HG03565 (cell line): ENCODE data around the gene TGFBR3L.
"Not testable (repeated sequence)": the region's sequence is repeated elsewhere in the genome, so short reads cannot be mapped to it uniquely, and the experiment has no call there.

Experiments
- ATAC-seq: cut with Tn5 transposase; IDR thresholded peaks from one replicate; pipeline ENCODE4 v1.9.1; 2021; ENCODE audit warnings: mild to moderate bottlenecking, moderate library complexity; ENCODE audit not compliant: unreplicated experiment

The TGFBR3L gene

DNA sequence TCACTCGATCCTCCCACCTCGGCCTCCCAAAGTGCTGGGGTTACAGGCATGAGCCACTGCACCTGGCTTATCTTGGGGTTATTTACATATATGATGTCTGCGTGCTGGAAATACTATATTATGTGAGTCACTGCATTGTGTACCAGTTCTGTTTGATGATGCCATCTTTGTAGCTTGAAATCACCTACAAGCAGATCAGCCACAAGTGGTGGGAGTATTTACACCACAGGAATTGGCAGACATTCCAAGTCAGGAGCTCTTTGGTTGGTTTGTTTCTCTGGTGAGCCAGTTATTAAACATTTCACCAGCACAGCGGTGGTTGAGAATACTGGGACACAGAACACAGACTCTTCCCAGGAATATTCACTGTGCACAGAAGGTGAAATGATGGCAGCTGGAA lies 33.3 kb downstream of the TGFBR3L start:
- no peak for ATAC-seq

DNA sequence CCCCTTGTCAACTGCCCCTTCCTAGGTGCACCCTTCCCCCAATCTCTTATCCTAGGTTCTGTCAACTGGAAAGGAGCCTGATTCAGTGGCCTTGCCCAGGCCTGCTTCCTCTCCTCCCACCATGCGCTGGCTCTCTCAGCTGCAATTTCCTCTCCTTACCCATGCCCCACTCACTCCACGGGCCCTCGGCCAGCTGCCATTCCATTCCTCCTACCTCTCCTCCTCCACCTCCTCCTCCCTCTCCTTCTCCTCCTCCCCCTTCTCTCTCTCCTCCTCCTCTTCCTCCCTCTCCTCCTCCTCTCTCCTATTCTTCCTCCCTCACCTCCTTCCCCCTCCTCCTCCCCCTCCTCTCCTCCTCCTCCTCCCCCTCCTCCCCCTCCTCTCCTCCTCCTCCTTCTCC lies 38.4 kb downstream of the TGFBR3L start:
- no peak for ATAC-seq

DNA sequence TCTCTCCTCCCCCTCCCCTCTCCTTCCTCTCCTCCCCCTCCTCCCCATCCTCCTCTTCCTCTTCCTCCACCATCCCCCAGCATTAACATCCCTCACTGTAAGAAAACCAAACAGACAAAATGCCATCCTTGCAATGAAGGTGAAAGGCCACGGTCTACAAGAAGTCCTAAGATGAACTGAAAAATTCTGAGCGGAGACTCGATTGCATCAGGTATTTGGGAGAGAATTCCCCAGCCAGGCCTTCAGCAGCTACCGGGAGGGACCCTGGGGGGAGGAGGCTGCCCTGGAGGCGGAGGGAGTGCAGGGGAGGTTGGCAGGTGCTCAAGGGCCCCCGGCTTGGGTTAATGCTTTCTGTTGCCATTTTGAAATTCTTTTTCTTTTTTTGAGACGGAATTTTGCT lies 38.9 kb downstream of the TGFBR3L start:
- no peak for ATAC-seq

DNA sequence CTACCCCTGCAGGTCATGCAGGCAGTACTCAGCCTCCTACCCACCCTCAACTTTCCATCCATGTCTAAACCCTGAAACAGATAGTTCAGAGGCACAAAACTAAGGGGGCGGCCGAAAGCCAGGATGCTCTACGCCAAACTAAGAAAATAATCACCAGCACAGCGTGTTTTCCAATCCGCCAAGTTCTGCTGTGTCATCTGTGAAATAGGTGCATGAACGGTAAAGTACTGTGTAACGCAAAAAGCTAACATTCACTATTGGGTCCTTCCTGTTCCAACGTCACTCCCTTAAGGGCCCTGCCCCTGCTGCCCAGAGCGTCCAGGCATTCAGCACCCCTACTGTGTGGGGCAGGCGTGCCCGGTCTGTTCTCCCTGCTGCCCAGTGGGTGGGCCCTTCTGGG lies 41.1 kb downstream of the TGFBR3L start:
- no peak for ATAC-seq

DNA sequence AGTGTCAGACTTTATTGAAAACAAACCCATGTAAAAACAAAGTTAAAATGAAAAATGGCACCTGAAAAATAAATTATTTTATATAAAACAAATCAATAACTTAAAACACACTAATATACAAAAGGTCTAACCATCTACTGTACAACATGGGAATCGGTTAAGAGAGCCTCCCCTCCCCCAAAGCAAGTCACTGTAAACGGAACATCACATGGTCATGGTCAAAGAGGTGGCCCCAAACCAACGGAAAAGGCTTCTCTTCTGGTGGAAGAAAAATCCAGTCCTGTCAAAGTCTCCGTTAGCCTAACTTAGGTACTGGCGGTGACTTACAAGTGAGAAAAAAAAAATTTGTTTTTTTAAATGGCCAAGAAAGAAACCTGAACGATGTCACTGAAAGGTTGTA lies 44.6 kb downstream of the TGFBR3L start:
- no peak for ATAC-seq

DNA sequence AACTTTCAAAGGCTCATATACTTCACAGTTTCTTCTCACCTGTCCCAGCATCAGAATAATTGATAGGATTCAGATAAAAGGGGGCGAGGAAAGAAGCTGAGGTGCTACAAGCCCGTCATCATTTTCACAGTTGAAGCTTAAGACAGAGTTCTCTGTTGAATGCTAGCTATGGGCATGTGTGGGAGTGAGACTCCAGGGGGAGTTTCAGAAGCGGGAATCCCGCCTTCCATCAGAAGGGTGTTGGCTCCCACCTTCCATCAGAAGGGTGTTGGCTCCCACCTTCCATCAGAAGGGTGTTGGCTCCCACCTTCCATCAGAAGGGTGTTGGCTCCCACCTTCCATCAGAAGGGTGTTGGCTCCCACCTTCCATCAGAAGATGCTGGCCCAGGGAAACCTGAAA lies 46.5 kb downstream of the TGFBR3L start:
- ATAC-seq, result not testable (repeated sequence)

DNA sequence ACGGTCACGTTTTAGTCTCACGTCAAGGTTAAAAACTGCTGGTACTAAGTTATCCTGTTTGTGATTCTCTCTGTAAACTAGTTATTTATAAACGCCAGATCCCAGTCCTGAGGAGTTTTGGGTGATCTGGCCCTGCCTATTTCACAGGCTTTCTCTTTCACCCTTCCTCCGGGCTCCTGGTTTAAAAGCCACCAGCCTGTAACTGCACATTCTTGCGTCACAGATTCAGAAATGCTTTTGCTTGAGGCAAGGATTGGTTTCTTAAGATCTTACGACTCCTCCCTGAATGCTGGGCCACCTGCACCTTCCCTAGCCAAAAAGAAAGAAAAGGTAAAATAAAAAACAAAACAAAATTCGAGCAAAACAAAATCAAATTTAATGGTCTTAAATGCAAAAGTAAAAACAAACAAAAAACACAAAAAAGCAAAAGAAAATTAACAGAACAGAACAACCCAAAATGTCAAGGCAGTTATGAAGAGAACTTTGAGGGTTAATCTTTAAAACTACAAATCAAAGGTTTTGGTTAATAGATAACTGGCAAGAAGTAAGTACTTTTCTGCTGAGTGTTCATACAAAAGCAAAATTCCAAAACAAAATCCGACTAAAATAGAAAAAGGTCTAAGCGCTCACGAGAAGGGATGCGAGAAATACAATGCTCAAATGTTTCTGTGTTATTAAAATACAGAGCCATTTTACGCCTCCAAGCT lies 47.4 kb downstream of the TGFBR3L start:
- ATAC-seq, result no peak

DNA sequence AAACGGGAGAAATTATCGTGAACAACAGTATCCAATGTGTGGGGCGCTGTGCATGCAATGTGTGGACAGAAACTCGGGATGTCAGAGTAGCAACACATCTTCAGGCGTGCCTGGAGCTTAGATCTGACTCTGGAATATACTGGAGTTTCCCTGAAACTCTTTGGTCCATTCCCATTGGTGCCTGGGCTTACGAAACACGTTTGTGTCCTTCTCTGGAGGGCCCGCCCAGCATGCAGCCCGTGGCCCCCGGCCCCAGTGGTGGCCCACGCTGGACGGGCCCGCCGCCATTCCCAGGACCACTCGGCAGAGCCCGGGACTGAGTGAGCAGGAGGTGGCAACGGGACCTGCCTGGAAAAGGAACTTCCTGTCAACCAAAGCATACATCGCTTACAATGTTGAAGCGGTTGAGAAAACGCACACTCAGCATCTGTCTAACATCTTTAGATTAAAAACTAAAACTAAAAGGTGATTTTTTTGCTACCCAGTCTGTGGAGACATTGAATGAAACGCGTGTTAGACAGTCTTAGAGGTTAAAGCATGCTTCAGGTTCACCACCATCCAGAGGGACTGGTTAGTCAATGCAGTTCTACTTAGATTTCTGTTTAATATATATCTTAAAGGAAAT lies 48.1 kb downstream of the TGFBR3L start:
- no peak for ATAC-seq

DNA sequence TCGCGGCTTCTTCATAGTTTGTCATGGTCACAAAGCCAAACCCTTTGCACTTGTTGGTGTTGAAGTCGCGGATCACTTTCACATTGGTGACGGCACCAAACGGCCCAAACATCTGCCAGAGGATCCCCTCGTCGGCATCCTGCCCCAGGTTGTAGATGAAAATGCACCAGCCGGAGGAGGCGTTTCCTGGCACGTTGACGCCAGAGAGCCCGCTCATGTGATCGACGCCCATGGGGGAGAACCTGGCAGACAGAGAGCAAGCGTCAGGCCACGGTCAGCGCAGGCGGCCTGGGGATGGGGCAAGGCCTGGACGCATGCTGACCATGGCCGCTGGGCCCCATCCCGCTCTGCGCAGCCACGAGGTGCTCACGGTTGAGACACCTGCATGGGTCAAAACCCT lies 48.9 kb downstream of the TGFBR3L start:
- ATAC-seq, result no peak

DNA sequence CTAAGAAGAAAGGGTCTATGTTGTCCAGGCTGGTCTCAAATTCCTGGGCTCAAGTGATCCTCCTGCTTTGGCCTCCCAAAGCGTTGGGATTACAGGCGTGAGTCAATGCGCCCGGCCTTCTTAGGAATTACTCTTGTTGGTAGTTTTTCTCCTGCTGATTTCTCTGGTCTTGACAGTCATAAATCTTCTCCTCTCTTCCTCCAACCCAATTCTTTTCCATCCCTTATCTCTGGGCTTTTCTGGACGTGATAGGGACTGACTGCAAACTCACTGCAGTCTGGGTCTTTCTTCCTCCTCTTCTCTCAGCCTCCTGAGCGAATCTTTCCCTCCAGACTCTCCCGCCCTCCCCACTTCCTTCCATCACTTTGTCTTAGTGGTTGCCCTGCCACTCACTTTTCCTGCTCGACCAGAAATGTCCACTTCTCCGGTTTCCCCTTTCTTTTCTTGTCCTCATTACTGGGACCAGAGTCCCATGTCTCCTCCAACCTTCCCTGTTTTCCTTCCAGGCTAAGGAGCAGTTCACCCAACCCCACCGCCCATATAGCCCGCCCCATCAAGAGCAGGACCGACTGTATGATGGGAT lies 50.7 kb downstream of the TGFBR3L start:
- ATAC-seq, result no peak

DNA sequence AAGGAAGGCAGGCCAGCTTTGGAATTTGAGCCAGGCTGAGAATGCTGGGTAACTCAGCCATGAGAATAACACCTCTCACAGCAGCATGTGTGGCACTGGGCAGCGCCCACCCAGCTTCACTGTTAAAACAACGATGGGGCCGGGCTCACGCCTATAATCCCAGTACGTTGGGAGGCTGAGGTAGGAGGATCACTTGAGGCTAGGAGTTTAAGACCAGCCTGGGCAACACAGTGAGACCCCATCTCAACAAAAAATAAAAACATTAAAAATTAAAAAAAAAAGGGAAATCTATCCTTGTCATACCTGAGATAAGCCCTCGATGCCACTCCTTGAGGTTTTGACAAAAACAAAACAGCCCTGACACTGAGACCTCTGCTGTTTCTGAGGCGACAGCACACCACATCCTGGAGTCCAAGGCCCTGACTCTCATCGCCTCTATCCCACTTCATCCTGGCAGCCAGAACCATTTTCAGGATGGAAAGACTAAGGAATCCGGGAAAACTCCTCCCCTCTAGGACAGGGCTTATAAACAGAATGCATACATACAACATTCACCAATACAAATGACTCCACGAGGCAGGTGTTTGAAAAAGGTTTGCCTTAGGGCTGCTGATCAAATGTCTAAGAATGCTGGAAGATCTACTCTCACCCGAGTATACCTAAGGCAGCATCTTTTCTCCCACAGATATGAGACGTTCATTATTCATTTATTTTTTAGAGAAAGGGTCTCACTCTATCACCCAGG lies 51.5 kb downstream of the TGFBR3L start:
- ATAC-seq, result no peak

DNA sequence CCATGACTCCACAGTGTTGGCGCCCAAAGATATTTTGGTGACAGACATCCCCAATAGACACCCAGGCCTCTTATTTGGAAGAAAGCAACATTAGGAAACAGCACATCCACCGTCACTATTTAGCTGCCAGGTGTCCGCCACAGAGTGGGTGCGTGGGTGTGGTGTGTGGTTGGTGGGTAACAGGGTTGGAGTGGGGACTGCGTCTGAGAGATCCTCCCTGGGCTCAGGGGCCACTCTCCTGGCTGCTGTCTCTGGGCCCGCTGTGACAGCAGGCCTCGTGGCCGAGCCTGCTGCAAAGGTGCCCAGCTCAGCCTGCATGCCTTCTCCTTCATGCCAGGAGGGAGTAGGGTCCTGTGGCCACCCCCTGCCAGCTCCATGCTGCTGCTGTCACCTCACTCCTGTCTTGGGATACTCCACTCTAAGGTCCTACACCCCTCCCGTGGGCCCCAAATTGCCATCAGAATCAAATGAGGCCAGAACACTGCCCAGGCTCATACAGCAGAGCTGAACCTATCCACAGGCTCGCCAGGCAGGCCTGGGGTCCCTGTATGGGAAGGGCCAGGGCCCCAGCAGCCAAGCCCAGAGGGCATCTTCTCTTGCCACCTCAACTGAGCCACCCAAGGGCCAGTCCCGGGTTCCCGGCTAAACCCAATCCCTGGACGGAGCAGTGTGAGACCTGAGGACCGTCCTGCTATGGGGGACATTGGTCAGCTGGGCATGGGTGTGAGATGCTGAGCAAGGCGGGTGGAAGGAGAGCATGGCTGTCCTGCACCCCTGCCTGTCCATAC lies 53.6 kb downstream of the TGFBR3L start:
- no peak for ATAC-seq
